ENCODE results near the gene KLF11. TPM values are rescaled to one million over a fixed set of nuclear protein-coding genes. Genes with fewer than 3 reads are reported as not detected.
A peak's percentile ranks its signal among the peaks of the same experiment; 100 is the strongest.

KLF11 gene
- total RNA-seq, 1 experiment from 2014 or later, result 11.0 TPM

- in situ Hi-C loops (cut with HindIII; ENCODE audit: low pct_unique_long_range_greater_than_20kb, low sequenced_read_pairs), result loop anchor here (25.0 kb wide), 1 partner anchor 221 kb away; no protein-coding TSS in a partner anchor
Measured at GRCh38 chr2:10033251-10034006, 9.9 kb upstream of the KLF11 start.

GRCh38 chr2:10034333-10035052 is 8.9 kb upstream of the KLF11 start:
- DNase-seq (ENCODE audit: low read depth, low spot score), result no peak
- in situ Hi-C loops (cut with HindIII; ENCODE audit: low pct_unique_long_range_greater_than_20kb, low sequenced_read_pairs), result loop anchor here (25.0 kb wide), 1 partner anchor 222 kb away; no protein-coding TSS in a partner anchor

More at GRCh38 chr2:10033251-10034006, 9.9 kb upstream of the KLF11 start:
- no peak for DNase-seq (ENCODE audit: low read depth, low spot score)

GRCh38 chr2:10035053-10035422 is 8.3 kb upstream of the KLF11 start:
- in situ Hi-C loops (cut with HindIII; ENCODE audit: low pct_unique_long_range_greater_than_20kb, low sequenced_read_pairs), result loop anchor here (25.0 kb wide), 1 partner anchor 223 kb away; no protein-coding TSS in a partner anchor
- no peak for DNase-seq (ENCODE audit: low read depth, low spot score)

- in situ Hi-C loops (cut with HindIII; ENCODE audit: low pct_unique_long_range_greater_than_20kb, low sequenced_read_pairs), result loop anchor here (25.0 kb wide), 1 partner anchor 223 kb away; no protein-coding TSS in a partner anchor
- DNase-seq (ENCODE audit: low read depth, low spot score), result no peak
Measured at GRCh38 chr2:10035633-10036032, 7.7 kb upstream of the KLF11 start.

- in situ Hi-C loops (cut with HindIII; ENCODE audit: low pct_unique_long_range_greater_than_20kb, low sequenced_read_pairs), result loop anchor here (25.0 kb wide), 1 partner anchor 224 kb away; no protein-coding TSS in a partner anchor
Measured at GRCh38 chr2:10036095-10036884, 7.1 kb upstream of the KLF11 start.

GRCh38 chr2:10038123-10038522 is 5.2 kb upstream of the KLF11 start:
- no peak for DNase-seq (ENCODE audit: low read depth, low spot score)
- in situ Hi-C loops (cut with HindIII; ENCODE audit: low pct_unique_long_range_greater_than_20kb, low sequenced_read_pairs), result loop anchor here (25.0 kb wide), 1 partner anchor 226 kb away; no protein-coding TSS in a partner anchor

More at GRCh38 chr2:10036095-10036884, 7.1 kb upstream of the KLF11 start:
- DNase-seq (ENCODE audit: low read depth, low spot score), result peak; percentile 67

- DNase-seq (ENCODE audit: low read depth, low spot score), result no peak
- in situ Hi-C loops (cut with HindIII; ENCODE audit: low pct_unique_long_range_greater_than_20kb, low sequenced_read_pairs), result loop anchor here (25.0 kb wide), 1 partner anchor 226 kb away; no protein-coding TSS in a partner anchor
Measured at GRCh38 chr2:10038716-10039115, 4.6 kb upstream of the KLF11 start.

GRCh38 chr2:10039658-10040410 is 3.5 kb upstream of the KLF11 start:
- DNase-seq (ENCODE audit: low read depth, low spot score), result no peak
- in situ Hi-C loops (cut with HindIII; ENCODE audit: low pct_unique_long_range_greater_than_20kb, low sequenced_read_pairs), result loop anchor here (25.0 kb wide), 1 partner anchor 228 kb away; no protein-coding TSS in a partner anchor

GRCh38 chr2:10041711-10042110 is 1.6 kb upstream of the KLF11 start:
- DNase-seq (ENCODE audit: low read depth, low spot score), result no peak
- in situ Hi-C loops (cut with HindIII; ENCODE audit: low pct_unique_long_range_greater_than_20kb, low sequenced_read_pairs), result loop anchor here (25.0 kb wide), 1 partner anchor 229 kb away; no protein-coding TSS in a partner anchor

GRCh38 chr2:10042301-10043161 is 819 bp upstream of the KLF11 start:
- in situ Hi-C loops (cut with HindIII; ENCODE audit: low pct_unique_long_range_greater_than_20kb, low sequenced_read_pairs), result loop anchor here (25.0 kb wide), 1 partner anchor 230 kb away; no protein-coding TSS in a partner anchor
- DNase-seq (ENCODE audit: low read depth, low spot score), result no peak

- in situ Hi-C loops (cut with HindIII; ENCODE audit: low pct_unique_long_range_greater_than_20kb, low sequenced_read_pairs), result loop anchor here (25.0 kb wide), 1 partner anchor 232 kb away; no protein-coding TSS in a partner anchor
Measured at GRCh38 chr2:10043906-10044601, 704 bp downstream of the KLF11 start.

GRCh38 chr2:10045561-10046355 is 2.4 kb downstream of the KLF11 start:
- in situ Hi-C loops (cut with HindIII; ENCODE audit: low pct_unique_long_range_greater_than_20kb, low sequenced_read_pairs), result loop anchor here (25.0 kb wide), 1 partner anchor 233 kb away; no protein-coding TSS in a partner anchor
- DNase-seq (ENCODE audit: low read depth, low spot score), result no peak

More at GRCh38 chr2:10043906-10044601, 704 bp downstream of the KLF11 start:
- DNase-seq (ENCODE audit: low read depth, low spot score), result peak; percentile 94

- no peak for DNase-seq (ENCODE audit: low read depth, low spot score)
- in situ Hi-C loops (cut with HindIII; ENCODE audit: low pct_unique_long_range_greater_than_20kb, low sequenced_read_pairs), result loop anchor here (25.0 kb wide), 1 partner anchor 235 kb away; no protein-coding TSS in a partner anchor
Measured at GRCh38 chr2:10046931-10047330, 3.6 kb downstream of the KLF11 start.
